K562 (cell line): ENCODE measurements around the gene TXK. TPM values are rescaled to one million over a fixed set of nuclear protein-coding genes. Genes with fewer than 3 reads are reported as not detected.

Source experiments
- ATAC-seq: fragments of 200-7000 bp; cut with Tn5 transposase; 3 replicates; pipeline ENCODE4 v1.9.1; 2020; ENCODE audit warnings: moderate library complexity
- BruUV-seq: library from RNA; stranded (reverse); fragments of 400-500 nt; replicated peaks from 2 replicates; lab custom pipeline; 2021; lab: Mats Ljungman, UMichigan
- CTCF ChIA-PET: fragments of 300-600 bp; formaldehyde crosslinking; extraction: SDS; loops from one replicate; lab custom pipeline; 2021; ENCODE audit warnings: low intra/inter-chr PET ratio; lab: Yijun Ruan, JAX
- POLR2A ChIA-PET: fragments of 300-600, 350-650 bp; sonication (Branson Sonifier 250); formaldehyde crosslinking; extraction: SDS; loops from one replicate; lab custom pipeline; 2021; ENCODE audit warnings: antibody characterized with exemption, inconsistent platforms; lab: Yijun Ruan, JAX
- DNase-seq, 4 experiments: peaks; one replicate each; pipeline versions ENCODE4 v3.0.0 to v3.0.0-alpha.2; 2011 to 2018; ENCODE audit warnings: low spot score in 3 of 4, mixed read lengths in 3 of 4; ENCODE audit errors: extremely low read depth in 1 of 4
- FAIRE-seq: peaks from 2 replicates; lab custom pipeline; 2011; peaks lifted over from hg19 to GRCh38; lab: Jason Lieb, UNC
- H2AFZ ChIP-seq: 2 replicates; pipeline ENCODE4 v1.6.0; 2011; ENCODE audit warnings: low read depth, low read length, control low read depth, inconsistent platforms
- H3K27ac ChIP-seq: fragments of 200-600 bp; 3 replicates; pipeline ENCODE4 v1.8.0; 2011; ENCODE audit warnings: low read depth, mild to moderate bottlenecking, control low read depth, inconsistent platforms, low read length, moderate library complexity, mixed read lengths; ENCODE audit errors: extremely low read depth
- H3K27me3 ChIP-seq, 2 experiments: fragments of 300-600 bp in 1 of 2; 2 replicates in 1 of 2; 3 replicates in 1 of 2; pipeline versions ENCODE4 v1.6.0 to v1.8.0; 2011; ENCODE audit warnings: inconsistent platforms in 2 of 2, low read length in 2 of 2, mild to moderate bottlenecking in 1 of 2, mixed read lengths in 1 of 2, moderate library complexity in 1 of 2; ENCODE audit not compliant: control insufficient read depth in 2 of 2, insufficient read depth in 2 of 2
- H3K36me3 ChIP-seq: fragments of 300-600 bp; 3 replicates; pipeline ENCODE4 v1.8.0; 2011; ENCODE audit warnings: mild to moderate bottlenecking, low read length, inconsistent platforms; ENCODE audit not compliant: control insufficient read depth, insufficient read depth
- H3K4me1 ChIP-seq, 2 experiments: fragments of 200-600 bp in 1 of 2; replicated peaks in 1 of 2; 2 replicates in 1 of 2; 3 replicates in 1 of 2; pipeline versions ENCODE4 v1.5.1 to v1.8.0; 2011; ENCODE audit warnings: inconsistent platforms in 2 of 2, low read length in 2 of 2, mild to moderate bottlenecking in 1 of 2, mixed read lengths in 1 of 2, moderate library complexity in 1 of 2; ENCODE audit not compliant: control insufficient read depth in 2 of 2, insufficient read depth in 2 of 2
- H3K4me2 ChIP-seq: 2 replicates; pipeline ENCODE4 v1.6.1; 2011; ENCODE audit warnings: low read length, control low read depth, inconsistent platforms, mixed read lengths; ENCODE audit not compliant: insufficient read depth
- H3K4me3 ChIP-seq: fragments of 200-600 bp; sonication (generic), shearing (Covaris generic); 2 replicates; pipeline ENCODE4 v1.5.1; 2016; ENCODE audit warnings: control low read depth, inconsistent platforms
- H3K79me2 ChIP-seq: fragments of 200-600 bp; 3 replicates; pipeline ENCODE4 v1.8.0; 2011; ENCODE audit warnings: low read length, inconsistent platforms; ENCODE audit not compliant: control insufficient read depth, insufficient read depth
- H3K9ac ChIP-seq, 2 experiments: 2 replicates each; pipeline versions ENCODE4 v1.6.0 to v1.6.1; 2011; ENCODE audit warnings: low read depth in 2 of 2, low read length in 2 of 2, control low read depth in 1 of 2, inconsistent platforms in 1 of 2, mild to moderate bottlenecking in 1 of 2, mixed read lengths in 1 of 2; ENCODE audit not compliant: insufficient read depth in 1 of 2
- H3K9me1 ChIP-seq: one replicate; pipeline ENCODE4 v1.6.0; 2011; ENCODE audit warnings: inconsistent platforms, mild to moderate bottlenecking, low read length, moderate library complexity; ENCODE audit not compliant: control insufficient read depth, insufficient read depth
- H3K9me3 ChIP-seq: replicated peaks from 2 replicates; pipeline ENCODE4 v1.5.1; 2011; ENCODE audit warnings: low read depth, low read length, inconsistent platforms; ENCODE audit not compliant: control insufficient read depth, insufficient read depth
- H4K20me1 ChIP-seq: replicated peaks from 2 replicates; pipeline ENCODE4 v1.6.1; 2011; ENCODE audit warnings: low read length, inconsistent platforms, mixed read lengths; ENCODE audit not compliant: control insufficient read depth, insufficient read depth
- CAMTA2 ChIP-seq: fragments of 250-450 bp; sonication (Bioruptor Pico); conservative IDR thresholded peaks from 2 replicates; pipeline ENCODE4 v1.5.1; 2022
- CBX8 ChIP-seq: fragments of 200-600 bp; sonication (generic); IDR thresholded peaks from 2 replicates; pipeline ENCODE4 v1.6.1; 2012; ENCODE audit warnings: borderline replicate concordance, mixed run types, low read depth, mild to moderate bottlenecking, moderate library complexity, mixed read lengths, low read length, control low read depth, inconsistent platforms; ENCODE audit not compliant: poor library complexity, severe bottlenecking; ENCODE audit errors: extremely low read depth
- DACH1 ChIP-seq: fragments of 450-650 bp; IDR thresholded peaks from 2 replicates; pipeline ENCODE4 v1.6.1; 2018; ENCODE audit not compliant: partially characterized antibody
- MED1 ChIP-seq: sonication (generic); formaldehyde crosslinking; IDR thresholded peaks from 2 replicates; pipeline ENCODE4 v1.8.1; 2023; ENCODE audit warnings: missing genetic modification reagents, borderline replicate concordance
- SMAD2 ChIP-seq: fragments of 150-350 bp; IDR thresholded peaks from 2 replicates; pipeline ENCODE4 v1.6.1; 2014; ENCODE audit warnings: low read depth, mild to moderate bottlenecking, low read length
- TAF15 ChIP-seq: fragments of 200-400 bp; formaldehyde crosslinking; IDR thresholded peaks from 2 replicates; pipeline ENCODE4 v1.6.1; 2017; ENCODE audit warnings: mild to moderate bottlenecking, low read depth, low read length, moderate library complexity
- U2AF1 ChIP-seq: fragments of 200-400 bp; formaldehyde crosslinking; optimal IDR thresholded peaks from 2 replicates; pipeline ENCODE3; 2017; ENCODE audit warnings: mild to moderate bottlenecking, low read depth, low read length, moderate library complexity
- ZNF431 ChIP-seq: sonication (generic); formaldehyde crosslinking; IDR thresholded peaks from 2 replicates; pipeline ENCODE4 v1.8.0; 2022; ENCODE audit warnings: mild to moderate bottlenecking, missing genetic modification reagents
- ZNF76 ChIP-seq: fragments of 250-450 bp; sonication (Bioruptor Pico); IDR thresholded peaks from 2 replicates; pipeline ENCODE4 v1.4.0; 2020; ENCODE audit warnings: mild to moderate bottlenecking, moderate library complexity, borderline replicate concordance
- WGBS: fragments of 100-300 bp; shearing (Covaris generic); methylation state at CpG from one replicate; pipeline ENCODE4 v1.1.6; 2016; ENCODE audit warnings: low coverage, mixed read lengths; ENCODE audit not compliant: insufficient coverage; ENCODE audit errors: missing lambda C conversion rate; 5-methylcytosine and 5-hydroxymethylcytosine counted together
- in situ Hi-C: fragments of 300-500 bp; cut with MboI; formaldehyde crosslinking; loops from 4 replicates; pipeline ENCODE4 v1.15.0; 2018; ENCODE audit warnings: inconsistent platforms, mixed read lengths
- intact Hi-C: fragments of 100-400 bp; cut with micrococcal nuclease; formaldehyde crosslinking; loops from 2 replicates; pipeline ENCODE4 v1.14.2; 2022
- polyA plus RNA-seq, 8 experiments: library from polyadenylated mRNA; depleted of rRNA in 4 of 8; stranded (reverse) in 5 of 8; unstranded in 3 of 8; fragments of >200 nt; fragmentation: Nextera tagmentation in 2 of 8; fragmentation: Illumina TruSeq in 1 of 8; extraction: Ambion mirVana in 2 of 8; extraction: Trizol in 1 of 8; gene quantifications; 2 replicates each; pipeline versions ENCODE4 v1.2.1 to v1.2.3, GENCODE V29; 2011 to 2014; ENCODE audit warnings: inconsistent platforms in 1 of 8, missing spikeins in 1 of 8
- total RNA-seq, 7 experiments: library from RNA; depleted of rRNA in 6 of 7; stranded (reverse); fragments of >200 nt in 6 of 7; fragmentation: Illumina TruSeq in 2 of 7; extraction: Trizol in 2 of 7; gene quantifications; 2 replicates each; pipeline versions ENCODE4 v1.2.1 to v1.2.3, GENCODE V29; 2011 to 2021; ENCODE audit warnings: low replicate concordance in 1 of 7
- TF ChIP-seq, protein P1 (sequence below): sonication (generic); formaldehyde crosslinking; IDR thresholded peaks from 2 replicates; pipeline ENCODE4 v1.8.0; 2022; ENCODE audit warnings: mild to moderate bottlenecking, low read depth, missing genetic modification reagents
- TF ChIP-seq, protein P2 (sequence below): sonication (generic); formaldehyde crosslinking; IDR thresholded peaks from 2 replicates; pipeline ENCODE4 v1.8.0; 2022; ENCODE audit warnings: missing genetic modification reagents, mild to moderate bottlenecking, borderline replicate concordance

The TXK gene
- total and polyA plus RNA-seq, 9 of the 15 experiments (the other 6 are each of a cell fraction or from before 2014, with no cell fraction given) = 0.24 to 1.1 (median 0.45) TPM; not detected in 1

DNA sequence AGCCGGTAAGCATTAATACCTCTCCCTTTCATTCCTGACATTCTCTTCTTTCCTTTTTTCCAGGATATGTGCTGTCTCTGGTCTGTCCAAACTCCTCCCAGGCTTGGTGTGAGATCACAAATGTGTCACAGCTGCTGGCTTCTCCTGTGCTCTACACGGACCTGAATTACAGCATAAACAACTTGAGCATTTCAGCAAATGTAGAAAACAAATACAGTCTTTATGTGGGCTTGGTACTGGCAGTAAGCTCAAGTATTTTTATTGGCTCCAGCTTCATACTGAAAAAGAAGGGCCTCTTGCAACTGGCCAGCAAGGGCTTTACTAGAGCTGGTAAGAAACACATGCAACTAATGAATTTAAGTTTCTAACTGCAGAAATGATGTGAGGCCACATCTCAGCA lies 109.0 kb downstream of the TXK start:
- no peak overlapping the region for H3K27ac ChIP-seq
- H3K9ac ChIP-seq = no peak overlapping the region
- no peaks in the 10 kb centered on the region for H3K79me2 ChIP-seq
- 0% methylated on average over 2 of the region's 2 CpGs for WGBS
- no peaks in the 10 kb centered on the region for H3K9me3 ChIP-seq
- ChIA-PET CTCF (no interaction called here), POLR2A (interaction anchor here (0.7 to 1.0 kb wide), 2 partner anchors 11 kb away, joined by 3 read pairs; no protein-coding TSS in a partner anchor)
- H3K36me3 ChIP-seq = no peaks in the 10 kb centered on the region
- peaks cover 0 to 7% of the 10 kb centered on the region in 2 experiments; a peak in 1 of 5 replicates for H3K27me3 ChIP-seq
- FAIRE-seq (no peak), DNase-seq (no peak), ATAC-seq (no peak)
- no peaks in the 10 kb centered on the region for H3K4me1 ChIP-seq
- TF ChIP-seq ZNF76 (CRISPR knock-in tag) (no peak), CBX8 (no peak), SMAD2 (no peak), TAF15 (no peak), ZNF431 (CRISPR knock-in tag) (no peak), U2AF1 (no peak), CAMTA2 (CRISPR knock-in tag) (no peak), MED1 (CRISPR knock-in tag) (no peak), DACH1 (no peak)
- TF ChIP-seq, protein P1, sequence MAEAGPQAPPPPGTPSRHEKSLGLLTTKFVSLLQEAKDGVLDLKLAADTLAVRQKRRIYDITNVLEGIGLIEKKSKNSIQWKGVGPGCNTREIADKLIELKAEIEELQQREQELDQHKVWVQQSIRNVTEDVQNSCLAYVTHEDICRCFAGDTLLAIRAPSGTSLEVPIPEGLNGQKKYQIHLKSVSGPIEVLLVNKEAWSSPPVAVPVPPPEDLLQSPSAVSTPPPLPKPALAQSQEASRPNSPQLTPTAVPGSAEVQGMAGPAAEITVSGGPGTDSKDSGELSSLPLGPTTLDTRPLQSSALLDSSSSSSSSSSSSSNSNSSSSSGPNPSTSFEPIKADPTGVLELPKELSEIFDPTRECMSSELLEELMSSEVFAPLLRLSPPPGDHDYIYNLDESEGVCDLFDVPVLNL (CRISPR knock-in tag) = no peak
- TF ChIP-seq, protein P2, sequence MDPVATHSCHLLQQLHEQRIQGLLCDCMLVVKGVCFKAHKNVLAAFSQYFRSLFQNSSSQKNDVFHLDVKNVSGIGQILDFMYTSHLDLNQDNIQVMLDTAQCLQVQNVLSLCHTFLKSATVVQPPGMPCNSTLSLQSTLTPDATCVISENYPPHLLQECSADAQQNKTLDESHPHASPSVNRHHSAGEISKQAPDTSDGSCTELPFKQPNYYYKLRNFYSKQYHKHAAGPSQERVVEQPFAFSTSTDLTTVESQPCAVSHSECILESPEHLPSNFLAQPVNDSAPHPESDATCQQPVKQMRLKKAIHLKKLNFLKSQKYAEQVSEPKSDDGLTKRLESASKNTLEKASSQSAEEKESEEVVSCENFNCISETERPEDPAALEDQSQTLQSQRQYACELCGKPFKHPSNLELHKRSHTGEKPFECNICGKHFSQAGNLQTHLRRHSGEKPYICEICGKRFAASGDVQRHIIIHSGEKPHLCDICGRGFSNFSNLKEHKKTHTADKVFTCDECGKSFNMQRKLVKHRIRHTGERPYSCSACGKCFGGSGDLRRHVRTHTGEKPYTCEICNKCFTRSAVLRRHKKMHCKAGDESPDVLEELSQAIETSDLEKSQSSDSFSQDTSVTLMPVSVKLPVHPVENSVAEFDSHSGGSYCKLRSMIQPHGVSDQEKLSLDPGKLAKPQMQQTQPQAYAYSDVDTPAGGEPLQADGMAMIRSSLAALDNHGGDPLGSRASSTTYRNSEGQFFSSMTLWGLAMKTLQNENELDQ (CRISPR knock-in tag) = no peak
- intact Hi-C loops = no loop called here
- H4K20me1 ChIP-seq = no peaks in the 10 kb centered on the region
- no peak overlapping the region for H3K4me3 ChIP-seq
- H2AFZ ChIP-seq = no peak overlapping the region
- no TSS peak for BruUV-seq
- no peaks in the 10 kb centered on the region for H3K9me1 ChIP-seq
- no peak overlapping the region for H3K4me2 ChIP-seq
- in situ Hi-C loops = no loop called here
